C4-2B (cell line): ENCODE measurements around the gene GARNL3.

Experiments
- CTCF ChIP-seq: fragments of 450-650 bp; conservative IDR thresholded peaks from 2 replicates; pipeline ENCODE4 v1.5.1; 2017; ENCODE audit warnings: mild to moderate bottlenecking
- ZFX ChIP-seq: fragments of 450-650 bp; IDR thresholded peaks from 2 replicates; pipeline ENCODE4 v1.6.1; 2017

GRCh38 chr9:127277770-127278169 lies 13.2 kb downstream of the GARNL3 start:
- TF ChIP-seq CTCF (no peak), ZFX (no peak)
